MM.1S (cell line): ENCODE results near the gene SIRT7.

ENCODE experiments used
- DNase-seq: peaks from one replicate; pipeline ENCODE4 v3.0.0-alpha.2; 2015
- H2AFZ ChIP-seq: fragments of 300-600 bp; sonication (generic); 2 replicates; pipeline ENCODE4 v1.6.0; 2016; ENCODE audit warnings: antibody characterized with exemption, low read length
- H3F3A ChIP-seq: fragments of 300-600 bp; sonication (generic); 2 replicates; pipeline ENCODE4 v1.6.1; 2016; ENCODE audit warnings: mild to moderate bottlenecking, antibody characterized with exemption, low read length, moderate library complexity, mixed read lengths; ENCODE audit not compliant: insufficient read depth
- H3K27ac ChIP-seq: fragments of 300-600 bp; sonication (generic); 2 replicates; pipeline ENCODE4 v1.5.1; 2016; ENCODE audit warnings: mild to moderate bottlenecking, low read length
- H3K27me3 ChIP-seq: fragments of 300-600 bp; sonication (generic); replicated peaks from 2 replicates; pipeline ENCODE4 v1.6.0; 2016; ENCODE audit warnings: low read length; ENCODE audit not compliant: insufficient read depth
- H3K36me3 ChIP-seq: fragments of 300-600 bp; sonication (generic); replicated peaks from 2 replicates; pipeline ENCODE4 v1.6.1; 2016; ENCODE audit warnings: mild to moderate bottlenecking, low read length, mixed read lengths; ENCODE audit not compliant: insufficient read depth
- H3K4me1 ChIP-seq: fragments of 300-600 bp; sonication (generic); 2 replicates; pipeline ENCODE4 v1.6.1; 2016; ENCODE audit warnings: low read length, mixed read lengths
- H3K4me2 ChIP-seq: fragments of 300-600 bp; sonication (generic); 2 replicates; pipeline ENCODE4 v1.6.0; 2016; ENCODE audit warnings: low read depth, low read length
- H3K4me3 ChIP-seq: fragments of 300-600 bp; sonication (generic); 2 replicates; pipeline ENCODE4 v1.5.1; 2016; ENCODE audit warnings: low read length, mixed read lengths
- H3K79me2 ChIP-seq: fragments of 300-600 bp; sonication (generic); 2 replicates; pipeline ENCODE4 v1.6.1; 2016; ENCODE audit warnings: mixed run types, low read length, mixed read lengths
- H3K9ac ChIP-seq: fragments of 300-600 bp; sonication (generic); 2 replicates; pipeline ENCODE4 v1.6.1; 2016; ENCODE audit warnings: low read length, mixed read lengths
- H3K9me2 ChIP-seq: fragments of 300-600 bp; sonication (generic); replicated peaks from 2 replicates; pipeline ENCODE4 v1.6.1; 2016; ENCODE audit warnings: mild to moderate bottlenecking, low read length, mixed read lengths; ENCODE audit not compliant: insufficient read depth
- H3K9me3 ChIP-seq: fragments of 300-600 bp; sonication (generic); replicated peaks from 2 replicates; pipeline ENCODE4 v1.6.1; 2016; ENCODE audit warnings: mild to moderate bottlenecking, low read length, mixed read lengths; ENCODE audit not compliant: insufficient read depth
- H4K20me1 ChIP-seq: fragments of 300-600 bp; sonication (generic); 2 replicates; pipeline ENCODE4 v1.6.1; 2016; ENCODE audit warnings: mild to moderate bottlenecking, low read length, moderate library complexity, mixed read lengths; ENCODE audit not compliant: insufficient read depth
- CTCF ChIP-seq: fragments of 300-600 bp; sonication (generic); IDR thresholded peaks from 2 replicates; pipeline ENCODE4 v1.5.1; 2016; ENCODE audit warnings: antibody characterized with exemption, low read length, mixed read lengths
- EZH2 ChIP-seq: fragments of 300-600 bp; sonication (generic); optimal IDR thresholded peaks from 2 replicates; pipeline ENCODE3; 2017; ENCODE audit warnings: low read depth, mild to moderate bottlenecking, antibody characterized with exemption, low read length, mixed read lengths
- EZH2phosphoT487 ChIP-seq: fragments of 300-600 bp; sonication (generic); IDR thresholded peaks from 2 replicates; pipeline ENCODE4 v1.6.1; 2018; ENCODE audit warnings: antibody characterized with exemption, low read length

SIRT7 gene

GRCh38 chr17:81868674-81869220 lies 49.2 kb downstream of the SIRT7 start:
- H3K79me2 ChIP-seq, result peaks cover 66% of the 10 kb centered on the region
- H3K9ac ChIP-seq, result no peak overlapping the region
- peaks cover 51% of the 10 kb centered on the region for H3F3A ChIP-seq
- H3K27me3 ChIP-seq, result no peaks in the 10 kb centered on the region
- peaks cover 13% of the 10 kb centered on the region for H3K36me3 ChIP-seq
- no peak overlapping the region for H3K4me3 ChIP-seq
- no peak overlapping the region for H2AFZ ChIP-seq
- DNase-seq, result no peak
- no peaks in the 10 kb centered on the region for H3K9me3 ChIP-seq
- no peak for TF ChIP-seq CTCF
- TF ChIP-seq EZH2, result no peak
- no peak for TF ChIP-seq EZH2phosphoT487
- H3K4me2 ChIP-seq, result no peak overlapping the region
- no peak overlapping the region for H3K27ac ChIP-seq
- no peaks in the 10 kb centered on the region; the same call in 1 of the 2 replicates for H4K20me1 ChIP-seq
- H3K9me2 ChIP-seq, result no peaks in the 10 kb centered on the region
- peaks cover 6% of the 10 kb centered on the region; the same call in 1 of the 2 replicates for H3K4me1 ChIP-seq

- TF ChIP-seq EZH2, result no peak
- TF ChIP-seq EZH2phosphoT487, result no peak
- no peak for TF ChIP-seq CTCF
- no peak overlapping the region for H3K4me2 ChIP-seq
- H4K20me1 ChIP-seq, result no peaks in the 10 kb centered on the region; the same call in 1 of the 2 replicates
- no peak overlapping the region for H2AFZ ChIP-seq
- H3K9me2 ChIP-seq, result no peaks in the 10 kb centered on the region
- H3K9ac ChIP-seq, result no peak overlapping the region
- H3K4me3 ChIP-seq, result no peak overlapping the region
- DNase-seq, result no peak
- no peaks in the 10 kb centered on the region for H3K9me3 ChIP-seq
- H3K27me3 ChIP-seq, result no peaks in the 10 kb centered on the region
- peaks cover 72% of the 10 kb centered on the region for H3K79me2 ChIP-seq
- H3K36me3 ChIP-seq, result peaks cover 13% of the 10 kb centered on the region
- peaks cover 52% of the 10 kb centered on the region for H3F3A ChIP-seq
- H3K27ac ChIP-seq, result no peak overlapping the region
- H3K4me1 ChIP-seq, result peaks cover 6% of the 10 kb centered on the region; the same call in 1 of the 2 replicates
Observed at GRCh38 chr17:81867991-81868673, 49.8 kb downstream of the SIRT7 start.

- peaks cover 59% of the 10 kb centered on the region for H3F3A ChIP-seq
- H4K20me1 ChIP-seq, result no peaks in the 10 kb centered on the region; the same call in 1 of the 2 replicates
- H3K9me3 ChIP-seq, result no peaks in the 10 kb centered on the region
- peaks cover 13% of the 10 kb centered on the region for H3K36me3 ChIP-seq
- no peak for TF ChIP-seq CTCF
- TF ChIP-seq EZH2phosphoT487, result no peak
- TF ChIP-seq EZH2, result no peak
- H3K79me2 ChIP-seq, result peaks cover 80% of the 10 kb centered on the region
- H3K4me3 ChIP-seq, result no peak overlapping the region
- no peaks in the 10 kb centered on the region for H3K27me3 ChIP-seq
- H3K4me2 ChIP-seq, result no peak overlapping the region
- H3K9ac ChIP-seq, result no peak overlapping the region
- no peak overlapping the region for H2AFZ ChIP-seq
- H3K4me1 ChIP-seq, result peaks cover 6% of the 10 kb centered on the region; the same call in 1 of the 2 replicates
- H3K9me2 ChIP-seq, result no peaks in the 10 kb centered on the region
- DNase-seq, result peak; percentile 1
- no peak overlapping the region for H3K27ac ChIP-seq
Observed at GRCh38 chr17:81867170-81867990, 50.6 kb downstream of the SIRT7 start.
